Measurements from ENCODE around the gene RPL12.
"Not testable (repeated sequence)": the region's sequence is repeated elsewhere in the genome, so short reads cannot be mapped to it uniquely, and the experiment has no call there.

Gene RPL12

GRCh38 chr9:127466407-127466917, 15.3 kb upstream of the RPL12 start:
- not testable (repeated sequence) for DNase-seq

GRCh38 chr9:127463911-127464310, 12.7 kb upstream of the RPL12 start:
- DNase-seq = no peak

GRCh38 chr9:127463382-127463781, 12.2 kb upstream of the RPL12 start:
- no peak for DNase-seq

- no peak for DNase-seq
These were observed 7.7 kb upstream of the RPL12 start for GRCh38 chr9:127458921-127459320.

- DNase-seq = no peak
These were observed 6.1 kb upstream of the RPL12 start for GRCh38 chr9:127457191-127457878.

- no peak for DNase-seq
These were observed 4.3 kb upstream of the RPL12 start for GRCh38 chr9:127455324-127455992.

- no peak for DNase-seq
These were observed 1.5 kb upstream of the RPL12 start for GRCh38 chr9:127452691-127453090.

- DNase-seq = peak; percentile 8
These were observed 851 bp upstream of the RPL12 start for GRCh38 chr9:127451858-127452656.

- DNase-seq = no peak
These were observed 327 bp upstream of the RPL12 start for GRCh38 chr9:127451608-127451857.

GRCh38 chr9:127450243-127450760, 904 bp downstream of the RPL12 start:
- DNase-seq = no peak

GRCh38 chr9:127449332-127449966, 1.8 kb downstream of the RPL12 start:
- DNase-seq = no peak

GRCh38 chr9:127448112-127448805, 2.9 kb downstream of the RPL12 start:
- DNase-seq = no peak

- DNase-seq = no peak
These were observed 3.6 kb downstream of the RPL12 start for GRCh38 chr9:127447416-127448111.

GRCh38 chr9:127446713-127447415, 4.3 kb downstream of the RPL12 start:
- DNase-seq = no peak

GRCh38 chr9:127445851-127446712, 5.1 kb downstream of the RPL12 start:
- DNase-seq = no peak

- DNase-seq = no peak
These were observed 6.0 kb downstream of the RPL12 start for GRCh38 chr9:127444921-127445850.

GRCh38 chr9:127444283-127444920, 6.8 kb downstream of the RPL12 start:
- no peak for DNase-seq

GRCh38 chr9:127438394-127438793, 12.8 kb downstream of the RPL12 start:
- no peak for DNase-seq
